GM21367 (cell line): Measurements from ENCODE around the gene OSBPL3.
A peak's percentile ranks its signal among the peaks of the same experiment; 100 is the strongest.
"Not testable (repeated sequence)": the region's sequence is repeated elsewhere in the genome, so short reads cannot be mapped to it uniquely, and the experiment has no call there.

Experiments
- ATAC-seq: cut with Tn5 transposase; IDR thresholded peaks from one replicate; pipeline ENCODE4 v1.9.1; 2021; ENCODE audit not compliant: unreplicated experiment

OSBPL3 gene

DNA sequence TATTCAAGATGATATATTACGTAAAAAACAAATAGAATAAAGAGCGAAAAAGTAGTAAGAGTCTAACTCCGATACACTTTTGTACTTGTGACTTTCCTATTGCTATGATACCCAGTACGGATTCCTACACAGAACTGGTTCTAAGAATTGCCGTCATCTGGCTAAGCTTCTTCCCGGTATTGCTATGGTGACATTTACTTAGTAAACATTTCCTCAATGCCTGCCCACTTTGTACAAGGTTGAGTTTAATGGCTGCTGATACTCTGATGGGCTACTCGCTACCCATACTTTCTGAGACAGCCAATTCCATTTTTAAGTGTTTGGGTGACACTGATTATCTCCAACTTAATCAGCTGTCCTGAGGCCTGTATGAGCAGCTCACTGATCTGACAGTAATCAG is 55.6 kb downstream of the OSBPL3 start:
- ATAC-seq, result no peak

DNA sequence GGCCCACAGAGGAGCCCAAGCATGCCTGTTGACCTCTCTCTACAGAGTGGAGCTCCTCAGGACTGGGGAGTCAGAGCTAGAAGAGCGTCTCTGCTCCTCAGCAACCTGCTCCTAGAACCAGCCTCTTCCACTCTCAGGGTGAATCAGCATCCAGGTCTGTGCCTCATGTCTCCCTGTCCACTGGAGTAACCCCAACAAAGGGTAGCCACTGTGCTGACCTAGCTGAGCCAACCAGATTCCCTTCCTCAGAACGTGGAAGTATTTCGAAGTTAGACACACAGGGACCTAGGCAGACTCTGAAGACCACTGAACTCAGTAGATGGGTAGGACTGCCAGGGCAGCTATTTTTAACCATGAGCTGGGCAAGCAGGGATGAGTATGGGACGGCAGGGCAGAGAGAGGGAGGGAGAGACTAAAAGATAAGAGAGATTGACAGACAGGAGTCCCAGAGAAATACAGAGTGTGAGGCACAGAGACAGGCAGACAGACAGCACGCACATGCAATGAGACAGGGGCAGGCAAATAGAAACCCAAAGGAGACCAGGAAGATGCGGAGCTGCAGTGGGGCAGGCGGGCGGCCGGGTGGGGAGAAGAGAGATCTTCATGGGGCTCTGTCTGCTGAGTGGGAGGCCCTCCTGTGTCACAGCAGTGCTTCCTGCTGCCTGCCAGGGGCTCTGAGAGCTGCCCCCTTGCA is 56.7 kb downstream of the OSBPL3 start:
- ATAC-seq, result no peak

DNA sequence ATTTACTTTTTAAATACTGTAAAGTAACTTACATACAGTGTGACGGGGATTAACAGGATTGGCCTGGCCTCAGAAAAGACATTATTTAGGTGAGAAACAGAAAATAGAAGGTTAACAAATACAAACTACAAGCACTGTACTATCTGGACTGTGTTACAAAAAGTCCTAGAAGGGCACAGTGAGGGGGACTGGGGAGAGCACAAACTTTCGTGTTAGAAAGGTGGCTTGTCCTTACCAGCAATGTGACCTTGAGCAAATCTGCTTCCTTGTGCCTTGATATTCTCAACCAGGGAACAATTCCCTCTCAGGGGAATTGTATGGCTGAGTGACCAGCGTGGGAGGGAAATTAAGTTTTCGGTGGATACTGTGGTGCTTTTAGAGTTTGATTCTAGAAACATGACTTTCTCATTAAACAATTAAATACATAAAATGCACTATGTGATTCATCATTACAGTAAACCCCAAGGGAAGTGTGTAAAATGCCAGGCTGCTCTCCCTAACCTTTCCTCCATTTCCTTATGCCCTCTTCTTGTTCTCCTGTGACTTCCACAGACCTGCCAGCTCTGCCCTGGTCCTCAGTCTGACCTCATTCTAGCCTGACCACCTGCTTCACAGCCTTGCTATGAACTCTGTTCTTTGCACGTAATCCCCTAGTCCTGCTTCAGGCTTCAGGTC is 57.7 kb downstream of the OSBPL3 start:
- ATAC-seq, result no peak

DNA sequence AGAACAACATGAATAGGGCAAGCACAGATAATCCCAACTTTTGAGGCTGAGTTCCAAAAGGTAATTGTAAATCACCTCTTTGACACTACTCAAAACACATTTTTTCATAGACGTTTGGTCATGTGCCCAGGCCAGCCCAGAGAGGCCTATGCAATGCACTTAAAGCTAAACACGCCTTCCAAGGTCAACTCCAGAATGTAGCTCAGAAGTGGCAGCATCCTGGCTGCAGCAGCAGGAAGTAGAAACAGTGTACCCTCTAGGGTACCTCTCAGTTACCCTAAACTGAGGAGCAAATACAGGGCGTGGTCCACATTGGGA is 58.7 kb downstream of the OSBPL3 start:
- no peak for ATAC-seq

DNA sequence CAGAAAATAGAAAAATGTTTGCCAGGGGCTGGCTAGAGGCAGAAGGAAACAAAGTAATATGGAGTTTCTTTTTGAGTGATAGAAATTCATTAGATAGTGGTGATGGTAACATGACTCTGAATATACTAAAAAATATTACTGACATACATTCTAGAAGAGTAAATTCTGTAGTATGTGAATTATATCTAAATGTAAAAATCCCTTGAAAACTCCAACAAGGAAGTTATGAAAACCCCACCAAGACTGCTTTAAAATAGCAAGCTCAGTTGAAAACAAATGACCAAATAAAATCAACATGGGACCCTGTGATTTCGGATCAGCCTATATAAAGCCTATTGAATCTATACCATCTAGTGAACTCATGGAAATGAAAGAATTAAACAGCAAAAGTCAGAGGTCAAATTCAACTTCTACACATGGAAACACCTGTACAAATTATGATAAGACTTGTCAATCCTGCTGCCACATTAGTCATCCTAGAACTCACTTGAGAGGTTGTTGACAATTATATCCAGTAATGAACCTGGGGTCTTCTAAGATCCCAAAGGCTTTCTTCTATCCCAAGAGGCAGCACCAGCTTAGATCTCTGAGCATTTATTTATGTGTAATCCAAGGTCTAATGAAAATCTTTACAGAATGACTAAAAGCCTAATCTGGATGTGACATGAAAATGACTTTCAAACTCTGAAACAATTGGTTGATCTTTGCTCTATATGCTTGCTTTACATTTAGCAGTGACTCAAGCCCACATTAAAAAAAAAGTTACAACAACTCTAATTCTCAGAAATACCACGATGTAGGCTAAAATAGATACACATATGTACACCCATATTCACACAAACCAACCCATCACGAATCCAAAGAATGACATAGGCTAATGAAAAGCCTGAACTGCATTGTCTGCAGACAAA is 59.3 kb downstream of the OSBPL3 start:
- ATAC-seq, result no peak

DNA sequence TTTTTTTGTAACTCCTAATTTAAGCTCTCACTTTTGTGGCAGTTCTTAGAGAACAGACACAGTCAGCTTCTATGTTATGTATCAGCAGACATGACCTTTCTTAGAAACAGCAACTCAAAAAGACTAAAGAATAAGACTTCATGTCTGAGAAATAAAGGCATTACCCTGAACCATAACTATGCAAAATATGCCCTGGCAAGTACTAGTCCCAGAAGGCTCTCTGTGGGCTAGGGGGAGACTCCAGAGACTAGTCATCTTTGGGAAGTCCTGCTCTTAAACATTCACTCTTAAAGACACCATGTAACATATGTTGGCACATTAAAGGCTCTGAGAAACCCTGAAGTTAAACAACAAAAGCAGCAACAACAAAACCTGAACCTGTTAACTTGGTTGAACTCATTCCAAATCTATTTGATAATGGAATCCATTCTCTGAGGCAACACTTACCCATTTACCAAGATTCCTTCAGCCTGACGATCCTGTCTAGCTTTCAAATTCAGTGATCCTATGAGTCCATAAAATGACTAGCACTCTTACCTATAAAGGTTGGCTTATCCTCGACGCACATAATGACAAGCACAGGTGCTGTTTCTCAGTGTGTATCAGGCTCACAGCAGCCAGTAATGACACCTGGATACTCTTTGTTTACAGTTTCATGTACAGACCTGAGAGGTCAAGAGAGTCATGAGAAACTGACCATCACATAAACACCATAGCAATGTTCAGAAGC is 62.3 kb downstream of the OSBPL3 start:
- ATAC-seq, result no peak

DNA sequence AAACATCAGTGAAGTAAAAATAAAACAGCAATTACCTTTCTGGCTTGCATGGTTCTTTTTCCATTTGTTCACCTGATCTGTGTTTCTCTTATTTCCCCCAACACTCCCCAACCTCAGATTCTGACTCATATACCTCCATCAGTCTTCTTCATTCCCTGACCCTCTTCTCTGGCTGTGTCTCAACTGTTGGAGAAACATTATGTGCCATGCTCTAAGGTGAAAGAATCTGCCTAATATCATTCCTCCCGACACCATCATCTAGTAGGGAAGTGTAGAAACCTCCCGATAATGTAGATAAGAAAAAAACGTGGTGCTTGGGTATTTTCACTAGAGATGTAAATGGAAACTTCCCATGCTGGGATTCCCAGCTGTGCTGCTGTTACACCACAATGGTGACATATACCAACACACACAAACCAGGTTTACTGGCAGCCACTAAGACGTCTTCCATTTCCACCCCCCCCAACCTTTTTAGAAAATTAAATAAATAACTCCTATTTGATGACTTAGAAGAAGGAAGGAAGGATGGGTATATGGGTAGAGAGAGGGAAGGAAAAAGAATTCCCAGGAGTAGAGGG is 63.4 kb downstream of the OSBPL3 start:
- ATAC-seq, result no peak

DNA sequence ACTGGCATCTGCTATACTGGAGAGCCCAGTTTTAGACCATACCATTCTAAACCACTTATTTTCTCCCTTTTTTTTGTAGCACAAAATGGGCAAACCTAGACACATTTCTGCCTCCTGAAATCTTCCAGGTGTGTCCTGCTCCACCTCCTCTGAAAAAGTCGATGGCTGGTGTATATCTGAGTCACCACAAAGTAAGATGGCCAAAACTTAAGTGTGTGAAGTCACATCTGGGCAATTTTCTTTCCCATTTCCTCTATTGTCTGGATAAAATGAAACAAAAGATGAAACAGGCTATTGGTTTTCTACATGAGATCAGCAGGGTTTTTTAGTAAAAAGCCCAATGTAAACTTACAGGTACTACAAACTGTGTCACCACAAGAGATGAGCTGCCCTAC is 65.5 kb downstream of the OSBPL3 start:
- no peak for ATAC-seq

DNA sequence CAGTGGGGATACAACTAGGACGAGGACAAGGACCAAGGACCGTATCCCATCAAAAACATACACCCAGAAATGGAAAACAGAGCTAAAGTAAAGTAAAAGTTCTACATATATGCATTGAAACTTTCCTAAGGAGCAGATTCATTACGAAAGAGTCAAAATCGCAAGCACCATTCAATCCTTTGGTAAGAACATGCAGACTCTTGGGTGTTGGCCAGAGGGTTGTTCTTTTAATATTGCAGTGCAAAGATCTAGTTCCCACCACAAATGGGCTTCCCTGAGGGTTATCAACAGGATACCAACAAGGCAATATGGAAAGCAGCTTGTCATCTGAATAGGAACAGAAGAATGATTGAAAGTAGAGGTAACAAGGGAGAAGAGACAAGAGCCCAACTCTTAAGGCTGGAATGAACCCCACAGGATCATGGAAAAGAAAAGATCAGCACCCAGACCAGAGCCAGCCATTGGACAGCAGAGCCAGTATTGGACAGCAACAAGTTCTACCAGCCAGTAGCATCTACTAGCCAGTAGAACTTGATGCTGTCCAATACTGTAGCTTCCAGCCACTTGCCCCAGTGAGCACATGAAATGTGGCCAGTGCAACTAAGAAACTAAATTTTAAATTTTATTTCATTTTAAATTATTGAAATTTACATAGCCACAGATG is 66.0 kb downstream of the OSBPL3 start:
- no peak for ATAC-seq

DNA sequence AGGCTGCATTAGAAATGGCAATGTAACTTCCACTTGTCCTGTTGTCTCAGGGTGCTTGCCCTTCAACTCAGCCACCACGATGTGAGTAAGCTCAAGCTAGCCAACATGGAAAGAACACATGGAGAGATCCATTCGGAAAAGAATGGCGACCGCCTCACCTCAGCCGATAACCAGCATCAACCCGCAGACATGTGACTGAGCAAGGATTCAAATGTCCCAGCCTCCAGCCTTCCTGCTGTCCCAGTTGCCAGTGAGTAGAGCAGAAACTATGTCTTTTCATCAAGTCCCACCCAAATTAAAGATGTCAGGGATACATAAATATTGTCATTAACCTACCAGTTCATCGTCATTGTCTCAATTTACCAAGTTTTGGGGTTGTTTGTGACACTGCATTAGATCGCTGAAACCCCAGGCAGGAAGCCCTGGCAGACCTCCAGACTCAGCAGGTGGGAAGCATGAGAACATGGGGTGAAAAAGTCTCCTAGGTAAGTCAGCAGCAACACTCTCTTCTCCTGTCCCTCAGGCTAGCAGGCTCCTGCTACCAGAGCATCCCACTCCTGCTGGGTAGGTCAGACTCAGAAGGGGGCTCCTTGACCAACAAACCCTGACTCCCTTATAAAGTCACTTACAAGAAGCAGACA is 67.0 kb downstream of the OSBPL3 start:
- ATAC-seq, result no peak

DNA sequence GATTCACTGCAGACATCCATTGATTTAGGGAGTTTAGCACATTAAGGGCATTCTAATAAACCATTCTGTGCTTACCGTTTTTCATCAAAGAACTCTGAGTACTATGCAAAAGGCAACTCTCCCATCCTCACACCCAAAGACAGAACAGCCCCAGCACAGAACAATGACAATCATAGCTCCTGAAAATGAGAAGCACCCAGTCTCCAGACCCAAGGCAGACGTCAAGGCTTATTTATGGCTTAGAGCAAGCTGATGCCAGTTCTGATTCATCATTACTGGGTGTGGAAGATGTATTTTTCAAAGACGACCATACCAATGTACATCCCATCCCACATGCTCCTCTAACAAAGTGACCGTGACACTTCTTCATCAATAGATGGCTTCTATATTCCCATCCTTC is 67.6 kb downstream of the OSBPL3 start:
- no peak for ATAC-seq

DNA sequence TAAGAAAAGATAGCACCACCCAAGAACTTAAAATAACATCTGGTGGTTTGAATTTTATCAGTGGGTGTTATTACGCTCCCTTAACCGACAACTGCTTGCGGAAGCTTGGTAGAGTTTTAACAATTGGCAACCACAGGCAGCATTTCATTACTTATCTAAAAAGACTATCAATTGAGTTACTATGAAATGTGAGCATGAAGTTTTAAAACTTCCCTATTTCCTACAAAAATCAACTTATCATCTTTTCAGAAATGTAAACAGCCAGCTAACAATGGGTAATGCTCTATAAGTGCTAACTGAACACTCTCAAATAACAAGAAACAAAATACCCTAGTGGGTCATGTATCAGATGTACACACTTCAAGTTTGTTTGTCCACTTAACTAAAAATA is 68.8 kb downstream of the OSBPL3 start:
- no peak for ATAC-seq

DNA sequence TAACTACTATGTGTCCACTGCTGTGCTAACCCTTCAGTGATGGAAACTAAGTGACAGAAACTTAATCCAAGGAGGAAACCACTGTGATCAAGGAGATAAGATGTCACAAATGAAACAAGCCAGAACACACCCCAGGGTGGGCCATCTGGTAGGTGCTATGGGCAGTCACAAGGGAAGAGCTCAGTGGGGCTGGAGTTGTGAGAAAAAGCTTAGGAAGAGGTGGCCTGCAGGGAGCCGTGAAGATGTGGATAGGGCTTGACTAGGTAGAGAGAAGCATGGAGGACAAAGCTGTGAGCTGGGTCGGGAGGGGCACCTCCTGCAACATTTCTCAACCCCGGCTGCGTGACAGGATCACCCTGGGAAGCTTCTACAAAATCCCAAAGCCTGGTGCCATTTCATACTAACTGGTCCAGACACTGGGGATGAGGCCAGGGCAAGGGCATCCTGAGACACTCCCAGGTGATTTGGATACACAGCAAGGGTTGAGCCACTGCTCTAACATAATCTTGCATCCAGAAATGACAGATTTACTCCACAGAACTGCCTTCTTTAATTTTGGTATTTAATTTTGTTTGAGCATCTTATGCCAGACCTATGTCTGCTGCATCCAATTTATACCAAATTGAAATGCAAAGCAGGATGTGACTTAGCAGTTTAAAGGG is 69.3 kb downstream of the OSBPL3 start:
- ATAC-seq, result no peak

DNA sequence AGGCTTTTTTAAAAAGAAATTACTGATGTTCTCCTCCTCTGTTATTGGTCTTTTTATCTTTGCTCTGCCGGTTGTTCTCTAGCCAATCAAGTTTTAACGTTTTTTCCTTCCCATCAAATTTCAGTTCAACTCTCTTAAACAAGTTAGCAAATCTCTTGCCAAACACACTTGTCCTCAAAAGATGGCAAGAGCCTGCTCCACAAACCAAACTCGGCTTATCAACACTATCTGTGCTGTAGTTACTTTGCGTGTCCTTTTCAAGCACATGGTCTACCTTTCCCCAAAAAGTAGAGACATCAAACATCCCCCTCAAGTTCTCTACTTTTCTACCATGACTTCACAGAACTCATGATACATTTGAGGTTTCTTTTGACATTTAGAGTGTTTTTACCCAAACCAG is 71.3 kb downstream of the OSBPL3 start:
- no peak for ATAC-seq

DNA sequence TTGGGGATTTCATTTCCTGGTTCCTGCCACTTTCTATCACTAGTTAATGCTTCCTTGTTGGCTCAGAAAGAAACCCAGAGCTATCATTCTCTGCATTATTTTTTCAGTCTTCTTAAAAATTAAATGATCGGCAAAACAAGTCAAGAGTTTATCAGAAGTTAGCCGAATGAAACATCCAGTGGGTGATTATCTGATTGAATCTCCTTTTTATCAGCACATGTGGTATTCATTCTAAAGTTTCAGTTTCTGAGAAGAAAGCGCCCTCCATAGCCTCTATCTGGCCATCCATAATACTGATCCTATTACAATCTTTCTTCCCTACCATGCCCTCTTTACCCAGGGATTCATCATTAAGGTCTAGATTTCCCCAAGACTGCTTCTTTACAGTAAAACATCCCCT is 71.8 kb downstream of the OSBPL3 start:
- ATAC-seq, result no peak

DNA sequence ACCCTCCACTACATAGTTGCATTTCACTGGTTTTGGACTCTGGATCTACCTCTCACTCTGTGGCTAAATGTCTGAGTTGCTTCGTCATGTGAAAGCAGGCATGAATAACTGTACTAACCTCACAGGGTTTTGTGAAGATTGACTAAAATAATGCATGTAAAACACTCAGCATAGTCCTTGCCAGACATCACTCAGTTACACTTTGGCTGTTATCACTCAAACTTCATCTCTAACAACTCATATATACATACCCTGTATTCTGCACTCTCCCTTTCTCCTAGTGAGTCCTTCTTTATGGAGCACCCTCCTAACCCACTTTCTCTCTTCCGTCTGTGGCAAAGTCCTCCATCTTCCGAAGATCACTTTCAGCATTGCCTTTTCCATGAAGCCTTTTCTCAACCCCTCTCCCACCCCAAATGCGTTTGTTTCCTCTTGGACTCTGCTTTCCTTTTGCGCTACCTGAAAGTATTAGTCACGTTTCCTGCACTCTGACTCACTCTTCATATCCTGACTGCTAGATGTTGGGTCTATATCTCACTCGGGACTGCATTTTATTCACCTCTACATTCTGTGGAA is 72.6 kb downstream of the OSBPL3 start:
- peak; percentile 38 for ATAC-seq

DNA sequence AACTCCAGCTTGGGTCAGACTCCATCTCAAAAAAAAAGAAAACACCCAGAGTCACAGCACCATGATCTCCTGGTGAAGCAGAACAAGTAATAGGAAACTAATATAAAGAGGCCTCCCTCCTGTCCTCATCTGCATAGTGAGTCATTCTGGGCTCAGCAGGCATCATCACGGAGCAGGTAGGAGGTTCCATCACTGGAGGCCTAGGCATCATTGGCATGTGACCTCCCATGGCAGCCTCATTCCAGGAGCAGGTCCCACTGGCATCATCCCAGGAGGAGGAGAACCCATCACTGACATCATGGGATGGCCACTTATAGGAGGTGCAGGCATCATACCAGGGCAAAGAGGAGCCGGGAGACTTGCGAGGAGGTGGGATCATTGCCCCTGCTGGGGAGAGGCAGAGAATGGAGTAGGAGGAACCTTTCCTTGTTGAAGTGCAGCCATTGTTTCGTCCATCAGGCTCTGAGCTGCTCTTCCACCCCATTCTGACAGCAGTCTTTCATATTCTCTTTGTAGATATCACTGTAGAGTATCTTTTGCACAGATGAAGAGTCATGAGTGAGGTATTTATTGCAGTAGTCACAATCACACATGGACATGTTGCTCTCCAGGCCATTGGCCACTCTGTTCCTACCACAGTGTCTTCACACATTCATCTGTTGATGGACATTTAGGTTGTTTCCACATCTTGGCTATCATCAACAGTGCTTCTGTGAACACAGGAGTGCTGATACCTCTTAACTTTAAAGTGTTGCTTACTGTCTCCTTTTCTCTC is 73.8 kb downstream of the OSBPL3 start:
- ATAC-seq, result no peak

DNA sequence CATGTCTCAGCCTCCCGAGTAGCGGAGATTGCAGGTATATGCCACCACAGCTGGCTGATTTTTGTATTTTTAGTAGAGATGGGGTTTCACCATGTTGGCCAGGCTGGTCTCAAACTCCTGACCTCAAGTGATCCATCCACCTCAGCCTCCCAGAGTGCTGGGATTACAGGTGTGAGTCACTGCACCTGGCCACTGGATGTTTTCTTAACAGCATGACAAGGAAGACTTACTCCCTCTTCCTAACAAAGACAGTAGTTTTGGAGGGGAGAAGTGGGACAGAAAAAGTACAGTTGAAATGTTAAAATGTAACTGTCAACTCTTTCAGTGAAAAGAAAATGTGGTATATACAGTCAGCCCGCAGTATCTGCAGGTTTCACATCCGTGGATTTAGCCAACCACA is 76.0 kb downstream of the OSBPL3 start:
- not testable (repeated sequence) for ATAC-seq
